ENCODE results near the gene CDK4.

The CDK4 gene

DNA sequence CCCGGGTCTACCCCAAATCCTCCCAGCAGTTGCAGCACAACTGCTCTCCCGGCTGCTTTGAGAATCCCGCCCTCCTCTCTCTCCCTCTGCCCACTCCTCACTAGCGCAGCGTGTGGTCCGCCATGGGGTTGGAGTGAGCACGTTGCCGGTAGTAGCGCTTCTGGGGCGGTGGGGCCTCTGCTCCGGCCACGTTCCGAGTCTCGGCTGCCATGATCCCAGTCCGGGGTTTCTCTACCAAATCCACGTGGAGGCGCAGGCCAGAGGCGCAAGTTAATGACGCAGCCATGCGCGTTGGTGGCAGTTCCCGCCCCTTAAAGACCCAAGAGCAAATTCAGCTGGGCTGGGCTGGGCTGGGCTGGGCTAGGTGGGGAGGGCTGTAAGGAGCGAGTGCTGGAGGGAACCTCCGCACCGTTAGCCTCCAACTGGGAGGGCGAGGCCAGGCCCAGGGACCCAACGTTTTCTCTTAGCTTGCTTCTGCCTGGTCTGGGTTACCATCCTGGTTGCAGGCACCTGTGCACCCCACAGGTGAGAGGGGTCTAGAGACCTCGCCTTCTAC is 19.8 kb upstream of the CDK4 start, which contains the start of gene METTL1:
Gene METTL1, minus strand, starts transcription at position 233 of the 556 bp plus-strand sequence. Its CDS starts 22 bp downstream, at position 211.
- peak; percentile 78 for DNase-seq

GRCh38 chr12:57771236-57771872 is 19.2 kb upstream of the CDK4 start:
- DNase-seq, result peak; percentile 73

GRCh38 chr12:57770734-57771133 is 18.6 kb upstream of the CDK4 start:
- no peak for DNase-seq

DNA sequence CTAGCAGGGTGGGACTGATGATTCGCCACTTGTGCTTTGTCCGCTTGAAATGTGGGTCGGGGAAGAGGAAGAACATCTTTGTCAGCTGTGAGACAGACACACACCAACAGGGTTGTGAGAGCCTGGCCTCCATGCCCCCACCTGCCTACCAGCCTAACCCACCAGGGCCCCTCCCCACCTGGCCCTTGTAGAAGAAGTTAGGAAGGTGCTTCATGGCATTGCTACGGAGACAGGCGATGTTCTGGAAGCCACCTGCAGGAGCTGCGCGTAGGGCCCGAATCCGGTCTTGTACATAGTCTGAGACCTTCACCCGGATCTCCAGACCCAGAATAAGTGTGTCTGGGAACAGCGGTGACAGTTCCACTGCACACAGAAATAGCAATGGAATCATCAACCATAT is 17.5 kb upstream of the CDK4 start:
- DNase-seq, result no peak

DNA sequence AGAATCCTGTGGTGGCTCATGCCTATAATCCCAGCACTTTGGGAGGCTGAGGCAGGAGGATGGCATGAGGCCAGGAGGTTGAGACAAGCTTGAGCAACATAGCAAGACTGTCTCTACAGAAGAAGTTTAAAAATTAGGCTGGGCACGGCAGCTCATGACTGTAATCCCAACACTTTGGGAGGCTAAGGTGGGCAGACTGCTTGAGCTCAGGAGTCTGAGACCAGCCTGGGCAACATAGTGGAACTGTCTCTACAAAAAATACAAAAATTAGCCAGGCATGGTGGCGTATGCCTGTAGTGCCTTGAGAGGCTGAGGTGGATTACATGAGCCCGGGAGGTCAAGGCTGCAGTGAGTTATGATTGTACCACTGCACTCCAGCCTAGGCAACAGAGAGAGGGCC is 15.8 kb upstream of the CDK4 start:
- no peak for DNase-seq

DNA sequence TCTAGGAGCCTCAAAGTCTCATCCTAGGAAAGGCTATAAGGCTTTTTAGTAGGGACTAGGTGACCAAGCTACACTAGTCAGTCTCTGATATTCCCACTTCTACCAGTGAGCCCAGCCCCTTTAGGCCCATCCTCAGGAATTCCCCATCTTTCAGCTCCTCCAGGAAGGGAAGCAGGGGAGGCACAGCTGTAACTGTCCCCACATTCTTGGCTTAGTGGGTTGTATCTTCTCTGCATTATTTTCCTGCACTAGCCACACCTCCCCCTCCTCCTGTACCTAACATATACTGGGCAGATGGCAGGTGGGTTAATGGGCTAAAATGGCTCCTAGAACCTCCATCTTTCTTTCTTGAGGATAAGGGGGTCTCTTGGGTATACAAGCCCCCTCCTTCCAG is 15.2 kb upstream of the CDK4 start:
- DNase-seq, result no peak

GRCh38 chr12:57766464-57767304 is 14.6 kb upstream of the CDK4 start, which contains the start of gene CYP27B1:
Gene CYP27B1 (minus strand): TSS chr12:57767078. CDS start chr12:57767041, 37 bp downstream.
- no peak for DNase-seq

GRCh38 chr12:57765698-57766463 is 13.8 kb upstream of the CDK4 start:
- DNase-seq, result no peak

DNA sequence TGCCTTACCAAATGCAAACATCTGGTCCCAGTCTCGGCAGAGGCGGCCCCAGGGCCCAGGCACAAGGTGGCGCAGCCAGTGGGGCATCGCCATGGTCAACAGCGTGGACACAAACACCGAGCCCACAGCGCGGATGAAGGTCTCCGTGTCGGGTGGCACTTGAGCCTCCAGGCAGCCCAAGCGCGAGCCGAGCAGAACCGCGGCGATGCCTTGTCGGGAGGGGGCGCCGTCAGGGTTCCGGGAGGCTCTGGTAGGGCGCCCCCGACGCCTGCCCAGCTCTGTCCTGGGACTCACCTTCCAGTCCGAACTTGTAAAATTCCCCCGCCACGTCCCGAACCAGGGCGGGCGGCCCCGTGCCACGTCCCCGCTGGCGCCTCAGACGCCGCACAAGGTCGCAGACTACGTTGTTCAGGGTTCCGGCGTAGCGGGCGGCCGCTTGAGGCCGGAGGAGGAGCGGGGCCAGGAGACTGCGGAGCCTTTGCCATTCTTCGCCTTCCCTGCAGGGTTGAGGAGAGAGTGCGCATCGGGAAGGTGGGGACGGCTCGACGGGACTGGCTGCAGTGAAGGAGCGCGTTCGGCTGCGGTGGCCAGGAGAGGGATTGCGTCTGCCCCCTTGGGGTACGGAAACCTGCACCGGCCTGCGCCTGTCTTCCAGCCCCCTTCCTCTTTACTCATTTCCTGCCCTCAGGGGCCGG is 13.0 kb upstream of the CDK4 start:
- DNase-seq, result peak; percentile 15

GRCh38 chr12:57764662-57765002 is 12.5 kb upstream of the CDK4 start:
- no peak for DNase-seq

DNA sequence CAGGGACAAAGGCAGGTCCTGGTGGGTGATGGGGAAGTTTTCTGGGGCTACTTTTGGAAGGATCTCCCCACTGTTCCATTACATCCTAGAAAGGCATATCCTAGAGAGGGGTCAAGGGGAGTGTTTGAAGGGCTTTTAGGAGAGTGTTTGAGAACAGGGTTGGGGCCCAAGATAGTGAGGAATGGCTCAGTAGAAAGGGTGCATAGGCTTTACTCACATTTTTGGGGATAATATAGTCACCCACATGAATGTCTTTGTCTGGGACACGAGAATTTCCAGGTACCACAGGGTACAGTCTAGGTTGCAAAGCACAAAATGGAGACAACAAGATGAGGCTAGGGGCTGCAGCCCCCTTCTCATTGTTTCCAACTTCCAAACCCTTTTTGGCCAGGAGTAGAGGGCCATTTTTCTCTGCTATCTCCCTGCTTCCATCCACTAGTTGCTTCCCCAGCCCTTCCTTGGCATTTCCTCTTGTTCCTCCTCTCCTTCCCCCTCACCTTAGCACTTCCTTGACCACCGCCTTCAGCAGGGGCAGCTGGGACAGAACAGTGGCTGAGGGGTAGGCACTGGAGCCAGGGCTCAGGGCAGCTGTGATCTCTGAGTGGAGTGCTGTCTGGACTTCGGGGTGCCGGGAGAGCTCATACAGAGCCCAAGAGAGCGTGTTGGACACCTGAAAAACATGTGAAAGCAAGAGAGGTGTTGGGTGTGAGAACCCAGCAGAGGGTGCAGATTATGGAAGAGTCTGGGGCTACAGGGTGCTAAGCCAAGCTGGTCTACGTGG is 12.0 kb upstream of the CDK4 start:
- no peak for DNase-seq

GRCh38 chr12:57762463-57762862 is 10.4 kb upstream of the CDK4 start:
- no peak for DNase-seq

GRCh38 chr12:57761391-57761998 is 9.4 kb upstream of the CDK4 start:
- no peak for DNase-seq

DNA sequence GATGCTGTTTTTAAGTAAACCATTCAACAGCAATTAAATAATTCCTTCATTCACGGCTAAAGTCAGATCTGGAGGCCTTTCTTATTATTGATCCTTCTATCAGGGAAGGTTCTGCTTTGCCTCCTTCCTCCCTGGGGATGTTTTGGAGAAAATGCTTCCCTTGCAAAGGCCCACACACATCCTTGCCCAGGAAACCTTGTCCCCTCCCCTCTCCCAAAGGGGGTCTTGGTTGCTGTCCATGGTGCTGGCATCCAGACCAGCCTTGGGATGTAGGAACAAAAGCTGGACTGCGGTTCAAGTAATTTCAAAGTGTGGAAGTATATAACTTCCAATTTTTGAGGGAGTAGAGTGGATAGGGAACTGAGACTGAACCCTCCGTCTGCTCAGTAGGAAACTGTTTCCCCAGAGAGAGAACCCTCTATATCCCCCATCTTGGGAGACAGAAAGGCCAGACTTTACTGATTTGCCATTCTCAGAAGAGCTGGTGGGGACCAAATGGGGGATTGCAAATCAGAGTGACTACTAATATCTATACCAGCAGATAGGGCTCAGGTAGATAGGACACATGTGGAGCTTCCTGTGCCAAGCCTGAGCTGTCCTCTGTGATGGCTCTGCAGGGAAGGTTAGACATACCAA is 8.4 kb upstream of the CDK4 start:
- DNase-seq, result no peak

DNA sequence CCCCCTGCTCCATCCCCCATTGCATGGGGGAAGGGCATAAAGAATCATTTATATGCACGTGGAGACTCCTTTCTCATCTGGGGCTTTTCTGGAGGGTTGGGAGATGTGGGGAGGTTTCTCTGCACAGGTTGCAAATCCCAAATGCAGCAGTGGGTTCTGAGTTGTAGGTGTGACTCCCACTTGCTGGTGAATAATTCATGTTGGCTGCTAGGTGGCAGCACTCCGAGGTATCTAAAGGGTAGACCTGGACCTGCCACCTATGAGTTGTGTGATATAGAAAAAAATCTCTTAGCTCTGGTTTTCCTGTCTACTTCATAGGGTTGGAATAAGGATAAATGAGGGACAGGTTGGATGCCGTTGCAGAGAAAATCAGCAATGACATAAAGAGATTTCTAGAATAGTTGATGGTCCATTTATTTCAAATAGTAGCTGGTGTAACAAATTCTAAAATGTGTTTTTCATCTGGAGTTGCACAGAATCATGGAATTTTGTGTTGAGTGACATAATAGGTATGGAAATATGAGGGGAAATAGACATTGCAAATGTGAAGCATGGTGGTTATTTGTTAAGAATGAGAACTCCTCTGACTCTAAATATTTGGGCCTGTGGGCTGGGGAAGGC is 7.4 kb upstream of the CDK4 start:
- no peak for DNase-seq

DNA sequence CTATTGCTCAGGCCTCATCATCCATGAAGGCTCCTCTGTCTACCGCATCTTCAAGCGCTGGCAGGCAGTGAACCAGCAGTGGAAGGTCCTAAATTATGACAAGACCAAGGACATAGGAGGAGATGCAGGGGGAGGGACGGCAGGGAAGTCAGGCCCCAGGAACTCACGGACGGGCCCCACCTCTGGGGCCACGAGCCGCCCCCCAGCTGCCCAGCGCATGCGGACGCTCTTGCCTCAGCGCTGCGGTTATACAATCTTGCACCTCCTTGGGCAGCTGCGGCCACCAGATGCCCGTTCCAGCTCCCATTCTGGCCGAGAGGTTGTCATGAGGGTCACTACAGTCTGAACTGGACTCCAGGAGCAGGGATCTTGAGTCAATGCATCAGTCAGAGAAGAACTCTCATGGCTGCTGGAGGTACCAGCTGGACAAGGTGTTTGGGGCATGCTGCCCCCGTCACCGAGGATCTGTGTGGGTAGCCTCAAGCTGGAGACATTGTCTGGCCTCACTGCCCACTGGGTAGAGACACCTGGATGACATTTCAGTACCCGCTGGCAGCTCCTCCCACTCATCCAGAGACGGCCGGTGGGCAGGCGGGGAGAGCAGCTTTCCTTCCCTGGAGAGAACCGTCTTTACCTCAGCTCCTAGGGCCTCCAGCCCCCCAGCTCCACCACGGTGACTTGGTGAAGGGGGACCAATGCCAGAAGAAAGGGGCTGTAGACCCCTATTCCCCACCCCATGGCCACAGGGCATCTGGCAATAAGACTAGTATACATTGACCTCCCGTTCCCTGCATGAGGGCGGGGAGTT is 6.6 kb upstream of the CDK4 start:
- no peak for DNase-seq

GRCh38 chr12:57757771-57758170 is 5.7 kb upstream of the CDK4 start:
- DNase-seq, result no peak

DNA sequence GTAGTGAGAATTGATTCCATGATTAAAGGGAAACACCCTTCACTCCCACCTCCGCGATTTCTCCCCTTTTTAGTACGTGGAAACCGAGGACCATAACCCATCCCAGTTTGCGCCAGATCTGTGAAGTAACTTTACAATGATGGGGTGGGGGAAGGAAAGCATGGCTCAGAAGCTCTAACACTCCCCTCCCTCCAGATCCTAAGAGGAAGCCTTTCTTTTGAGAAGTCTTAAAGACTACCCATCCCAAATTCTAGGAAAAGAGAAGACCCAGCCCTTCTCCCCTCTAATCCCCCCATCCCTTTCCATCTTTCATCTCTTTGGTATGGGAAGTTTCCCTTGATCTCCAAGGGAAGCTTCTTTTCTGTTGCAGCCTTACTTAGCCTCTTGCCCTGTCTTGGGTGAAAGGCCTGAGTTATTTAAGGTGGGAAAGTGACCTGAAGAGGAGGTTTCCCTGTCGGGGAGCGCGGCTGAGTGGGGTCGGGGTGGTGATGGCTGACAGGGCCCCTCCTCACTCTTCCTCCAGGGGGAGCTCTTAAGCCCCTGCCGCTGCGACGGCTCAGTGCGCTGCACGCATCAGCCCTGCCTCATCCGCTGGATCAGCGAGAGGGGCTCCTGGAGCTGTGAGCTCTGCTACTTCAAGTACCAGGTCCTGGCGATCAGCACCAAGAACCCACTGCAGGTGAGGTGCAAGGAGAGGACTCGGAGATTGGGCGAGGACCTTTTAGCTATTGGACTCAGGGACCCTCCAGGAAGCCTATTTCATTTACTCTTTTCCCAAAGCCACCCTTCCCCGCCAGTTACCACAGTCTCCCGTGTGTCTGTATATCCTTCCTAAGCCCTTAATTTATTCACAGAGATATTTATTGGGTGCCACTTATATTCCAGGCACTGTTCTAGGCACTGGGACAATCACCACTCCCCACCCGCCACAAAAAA is 4.6 kb upstream of the CDK4 start:
- peak; percentile 46 for DNase-seq

Data from effector CD8-positive, alpha-beta T cell (primary cell).